A673 (cell line): ENCODE data around the gene NR1H3. TPM values are rescaled to one million over a fixed set of nuclear protein-coding genes. Genes with fewer than 3 reads are reported as not detected.

Experiments used
- BruUV-seq: library from RNA; stranded (reverse); fragments of 400-500 nt; replicated peaks from 2 replicates; lab custom pipeline; 2021; lab: Mats Ljungman, UMichigan
- CTCF ChIA-PET: fragments of 300-600 bp; sonication (Branson Sonifier 250); formaldehyde crosslinking; loops from one replicate; lab custom pipeline; 2022; ENCODE audit warnings: antibody characterized with exemption; lab: Charles Lee
- POLR2A ChIA-PET: fragments of 300-600 bp; sonication (Branson Sonifier 250); formaldehyde crosslinking; loops from one replicate; lab custom pipeline; 2022; ENCODE audit warnings: antibody characterized with exemption; ENCODE audit not compliant: low non-redundant PET; lab: Charles Lee
- DNase-seq: peaks from one replicate; pipeline ENCODE4 v3.0.0-alpha.2; 2015; ENCODE audit warnings: low spot score
- H3K27ac ChIP-seq: fragments of 200-600 bp; sonication (generic); 2 replicates; pipeline ENCODE4 v1.5.1; 2016; ENCODE audit warnings: mixed run types, low read depth, mild to moderate bottlenecking, mixed read lengths, antibody characterized with exemption, low read length; ENCODE audit not compliant: poor library complexity, severe bottlenecking
- H3K27me3 ChIP-seq: fragments of 200-600 bp; sonication (generic); replicated peaks from 2 replicates; pipeline ENCODE4 v1.6.1; 2017; ENCODE audit warnings: mixed run types, low read depth, mild to moderate bottlenecking, mixed read lengths, antibody characterized with exemption, low read length; ENCODE audit not compliant: insufficient read depth, poor library complexity
- H3K36me3 ChIP-seq: fragments of 200-600 bp; sonication (generic); 2 replicates; pipeline ENCODE4 v1.6.1; 2016; ENCODE audit warnings: mixed run types, mild to moderate bottlenecking, mixed read lengths, antibody characterized with exemption, low read length; ENCODE audit not compliant: insufficient read depth, poor library complexity, severe bottlenecking
- H3K4me1 ChIP-seq: fragments of 200-600 bp; sonication (generic); 2 replicates; pipeline ENCODE4 v1.6.1; 2017; ENCODE audit warnings: mixed run types, mild to moderate bottlenecking, mixed read lengths, antibody characterized with exemption, low read length; ENCODE audit not compliant: insufficient read depth, poor library complexity, severe bottlenecking
- H3K4me3 ChIP-seq: fragments of 200-600 bp; sonication (generic); 2 replicates; pipeline ENCODE4 v1.5.1; 2016; ENCODE audit warnings: low read depth, mixed run types, mild to moderate bottlenecking, mixed read lengths, low read length; ENCODE audit not compliant: poor library complexity, severe bottlenecking
- H3K9me3 ChIP-seq: fragments of 200-600 bp; sonication (generic); 2 replicates; pipeline ENCODE4 v1.6.1; 2016; ENCODE audit warnings: mixed run types, low read depth, mild to moderate bottlenecking, mixed read lengths, antibody characterized with exemption, low read length; ENCODE audit not compliant: poor library complexity, severe bottlenecking
- CTCF ChIP-seq: fragments of 300-800, 200-600 bp; sonication (generic); conservative IDR thresholded peaks from 2 replicates; pipeline ENCODE4 v1.5.1; 2017; ENCODE audit warnings: low read depth, mild to moderate bottlenecking, antibody characterized with exemption, low read length, moderate library complexity, mixed read lengths
- EZH2 ChIP-seq: fragments of 200-600 bp; sonication (generic); IDR thresholded peaks from 2 replicates; pipeline ENCODE4 v1.6.1; 2017; ENCODE audit warnings: borderline replicate concordance, low read depth, mild to moderate bottlenecking, mixed read lengths, antibody characterized with exemption, low read length; ENCODE audit not compliant: poor library complexity, severe bottlenecking
- intact Hi-C: fragments of 100-400 bp; cut with micrococcal nuclease; formaldehyde crosslinking; loops from one replicate; pipeline ENCODE4 v1.10.0; 2022; ENCODE audit not compliant: unreplicated experiment
- total RNA-seq: library from RNA; stranded (reverse); gene quantifications from 2 replicates; pipeline ENCODE4 v1.2.3, GENCODE V29; 2021

NR1H3 gene
- total RNA-seq, 1 experiment from 2014 or later = 14.5 TPM

GRCh38 chr11:47267876-47268275 is 10.1 kb downstream of the NR1H3 start:
- no peaks in the 10 kb centered on the region for H3K9me3 ChIP-seq
- TF ChIP-seq EZH2 = no peak
- TF ChIP-seq CTCF = no peak
- no peak for DNase-seq
- H3K4me1 ChIP-seq = peaks cover 42% of the 10 kb centered on the region
- H3K36me3 ChIP-seq = no peaks in the 10 kb centered on the region
- CTCF ChIA-PET = no interaction called here
- BruUV-seq = no TSS peak
- no peak overlapping the region for H3K4me3 ChIP-seq
- intact Hi-C loops = loop anchor here (2.0 to 5.0 kb wide), 3 partner anchors 53 to 579 kb away; partner anchors contain the start of genes ARFGAP2, DDB2 and NUP160
- H3K27me3 ChIP-seq = no peaks in the 10 kb centered on the region
- POLR2A ChIA-PET = no interaction called here
- H3K27ac ChIP-seq = peak overlapping the region; percentile 95

GRCh38 chr11:47268448-47269001 is 10.7 kb downstream of the NR1H3 start:
- Histone ChIP-seq H3K4me3 (peak overlapping the region; percentile 65), H3K9me3 (no peaks in the 10 kb centered on the region), H3K4me1 (peaks cover 42% of the 10 kb centered on the region), H3K27me3 (no peaks in the 10 kb centered on the region), H3K27ac (peak overlapping the region; percentile 95), H3K36me3 (no peaks in the 10 kb centered on the region)
- no peak for DNase-seq
- ChIA-PET POLR2A (no interaction called here), CTCF (no interaction called here)
- TSS peak; percentile 87 for BruUV-seq
- TF ChIP-seq CTCF (no peak), EZH2 (no peak)
- intact Hi-C loops = loop anchor here (2.0 to 5.0 kb wide), 3 partner anchors 54 to 579 kb away; partner anchors contain the start of genes ARFGAP2, DDB2 and NUP160

GRCh38 chr11:47269002-47269828 is 11.4 kb downstream of the NR1H3 start:
- intact Hi-C loops = loop anchor here (2.0 to 5.0 kb wide), 3 partner anchors 54 to 578 kb away; partner anchors contain the start of genes ARFGAP2, DDB2 and NUP160
- H3K4me3 ChIP-seq = peak overlapping the region; percentile 65
- CTCF ChIA-PET = interaction anchor here (0.7 kb wide), 1 partner anchor 25 kb away, joined by 3 read pairs; no protein-coding TSS in a partner anchor
- no peaks in the 10 kb centered on the region for H3K27me3 ChIP-seq
- H3K4me1 ChIP-seq = peaks cover 42% of the 10 kb centered on the region
- no TSS peak for BruUV-seq
- peak overlapping the region; percentile 95 for H3K27ac ChIP-seq
- H3K36me3 ChIP-seq = peaks cover under 1% of the 10 kb centered on the region
- POLR2A ChIA-PET = no interaction called here
- DNase-seq = peak; percentile 99
- H3K9me3 ChIP-seq = no peaks in the 10 kb centered on the region
- peak; percentile 54 for TF ChIP-seq CTCF
- no peak for TF ChIP-seq EZH2
